Kidney (tissue), 14 donors: ENCODE results near the gene MYRIP. TPM values are rescaled to one million over a fixed set of nuclear protein-coding genes. Genes with fewer than 3 reads are reported as not detected.

ENCODE experiments used
- DNase-seq, 5 donors: peaks; one replicate each; pipeline ENCODE4 v3.0.0-alpha.2; 2013 to 2020
- FAIRE-seq: peaks from 2 replicates; lab custom pipeline; 2012; peaks lifted over from hg19 to GRCh38; lab: Jason Lieb, UNC
- H3K27ac ChIP-seq, 2 donors: one replicate each; pipeline ENCODE4 v1.7.0; 2013; ENCODE audit warnings: low read depth in 2 of 2, low read length in 2 of 2, inconsistent platforms in 1 of 2
- H3K27me3 ChIP-seq: one replicate; pipeline ENCODE4 v1.7.1; 2013; ENCODE audit warnings: low read length, inconsistent platforms; ENCODE audit not compliant: control insufficient read depth, insufficient read depth
- H3K36me3 ChIP-seq, 3 donors: one replicate each; pipeline versions ENCODE4 v1.7.0 to v1.7.1; 2013; ENCODE audit warnings: low read length in 3 of 3, control low read depth in 1 of 3, inconsistent platforms in 1 of 3; ENCODE audit not compliant: insufficient read depth in 3 of 3, control insufficient read depth in 2 of 3
- H3K4me1 ChIP-seq, 3 donors: one replicate each; pipeline versions ENCODE4 v1.7.0 to v1.7.1; 2013; ENCODE audit warnings: low read length in 3 of 3, inconsistent platforms in 1 of 3, low read depth in 1 of 3; ENCODE audit not compliant: control insufficient read depth in 2 of 3, insufficient read depth in 2 of 3
- H3K4me3 ChIP-seq, 3 donors: one replicate each; pipeline versions ENCODE4 v1.7.0 to v1.8.1; 2013; ENCODE audit warnings: low read length in 3 of 3, control low read depth in 1 of 3, inconsistent platforms in 1 of 3
- H3K9ac ChIP-seq, 3 donors: one replicate each; pipeline versions ENCODE4 v1.7.0 to v1.7.1; 2013; ENCODE audit warnings: low read length in 3 of 3, control low read depth in 1 of 3, inconsistent platforms in 1 of 3
- H3K9me3 ChIP-seq, 3 donors: one replicate each; pipeline versions ENCODE4 v1.7.0 to v1.7.1; 2013; ENCODE audit warnings: low read length in 3 of 3, control low read depth in 1 of 3, inconsistent platforms in 1 of 3; ENCODE audit not compliant: control insufficient read depth in 2 of 3, insufficient read depth in 1 of 3
- intact Hi-C: fragments of 100-400 bp; cut with DNase I; formaldehyde crosslinking; loops from one replicate; pipeline ENCODE4 v1.11.1; 2022
- polyA plus RNA-seq: library from polyadenylated mRNA; stranded (reverse); fragments of 350-450 nt; fragmentation: Illumina TruSeq; extraction: RNeasy Lipid Tissue Mini Kit (QIAGEN cat#74804); gene quantifications from one replicate; pipeline ENCODE4 v1.2.3, GENCODE V29; 2014; ENCODE audit warnings: low read depth, low replicate concordance; ENCODE audit not compliant: insufficient read depth
- total RNA-seq: library from RNA; stranded (reverse); fragmentation: NEBNext Ultra II Directional; extraction: Animal tissue kit (Norgen Biotek cat#: 25700); gene quantifications from one replicate; pipeline ENCODE4 v1.2.1, GENCODE V29; 2021
- TF ChIP-seq, protein P1 (sequence below): IDR thresholded peaks from 3 replicates; pipeline ENCODE4 v1.5.1; 2012; ENCODE audit warnings: mild to moderate bottlenecking, moderate library complexity, borderline replicate concordance; ENCODE audit not compliant: insufficient read depth; ENCODE audit errors: extremely low read depth
- donor health status: control.
- donor health status: control.
- donor health status: control.
- donor health status: control.
- donor health status: control.
- donor health status: DM: yes; HTN: yes; CAD: no.
- donor health status: Normal renal cell carcinoma (clear cell type).

MYRIP gene
- total and polyA plus RNA-seq, 2 donors from 2014 or later = 0.92 to 6.6 TPM

DNA sequence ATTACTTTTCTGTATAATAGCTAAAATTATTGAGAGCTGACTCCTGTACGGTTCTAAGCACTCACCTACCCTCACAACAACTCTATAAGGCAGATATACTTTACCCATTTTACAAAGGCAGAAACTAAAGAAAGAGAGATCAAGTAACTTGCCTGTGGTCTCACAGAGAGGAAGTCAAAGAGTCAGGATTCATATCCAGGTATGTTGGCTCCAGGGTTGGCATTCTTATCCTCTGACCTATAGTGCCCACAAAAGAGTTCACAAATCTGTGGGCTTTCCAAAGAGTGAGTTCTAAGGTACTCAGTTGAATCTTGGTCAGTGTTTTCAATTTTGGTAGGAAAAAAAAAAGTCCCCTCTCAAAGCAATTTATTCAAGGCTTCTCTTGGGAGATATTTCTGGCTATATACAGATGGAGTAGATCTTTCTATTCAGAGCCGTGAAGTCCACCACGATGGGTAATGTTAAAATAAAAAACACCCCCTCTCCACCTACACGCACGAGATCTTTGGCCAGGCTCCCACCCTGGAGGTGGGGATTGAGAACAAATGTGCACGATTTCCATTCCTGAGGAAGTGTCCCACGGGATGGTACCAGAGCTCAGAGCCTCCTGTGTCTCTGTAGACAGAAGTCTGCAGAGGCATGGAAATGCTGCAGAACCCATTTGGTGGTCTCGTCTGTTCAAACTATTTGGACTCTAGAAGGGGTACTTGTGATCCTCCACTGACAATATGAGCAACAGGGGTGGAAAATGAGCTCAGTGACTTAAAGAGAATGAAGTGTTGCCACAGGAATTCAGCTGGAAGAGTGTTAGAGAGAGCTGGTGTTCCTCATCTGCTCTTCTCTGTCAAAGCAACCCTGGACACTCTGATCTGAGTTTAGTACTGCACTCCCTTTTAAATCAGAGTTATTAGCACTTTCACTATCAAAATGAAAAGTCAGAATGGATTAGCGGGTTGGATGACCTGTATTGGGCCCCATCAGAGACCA lies 288.0 kb downstream of the MYRIP start:
- no peak overlapping the region for H3K9ac ChIP-seq
- no peak overlapping the region for H3K4me3 ChIP-seq
- H3K4me1 ChIP-seq = no peaks in the 10 kb centered on the region
- peaks cover 0 to 6% (median 0%) of the 10 kb centered on the region in 3 donors for H3K9me3 ChIP-seq
- no peaks in the 10 kb centered on the region for H3K36me3 ChIP-seq
- DNase-seq (no peak), FAIRE-seq (no peak)
- no peaks in the 10 kb centered on the region for H3K27me3 ChIP-seq
- H3K27ac ChIP-seq = no peak overlapping the region
- intact Hi-C loops = no loop called here
- TF ChIP-seq, protein P1, sequence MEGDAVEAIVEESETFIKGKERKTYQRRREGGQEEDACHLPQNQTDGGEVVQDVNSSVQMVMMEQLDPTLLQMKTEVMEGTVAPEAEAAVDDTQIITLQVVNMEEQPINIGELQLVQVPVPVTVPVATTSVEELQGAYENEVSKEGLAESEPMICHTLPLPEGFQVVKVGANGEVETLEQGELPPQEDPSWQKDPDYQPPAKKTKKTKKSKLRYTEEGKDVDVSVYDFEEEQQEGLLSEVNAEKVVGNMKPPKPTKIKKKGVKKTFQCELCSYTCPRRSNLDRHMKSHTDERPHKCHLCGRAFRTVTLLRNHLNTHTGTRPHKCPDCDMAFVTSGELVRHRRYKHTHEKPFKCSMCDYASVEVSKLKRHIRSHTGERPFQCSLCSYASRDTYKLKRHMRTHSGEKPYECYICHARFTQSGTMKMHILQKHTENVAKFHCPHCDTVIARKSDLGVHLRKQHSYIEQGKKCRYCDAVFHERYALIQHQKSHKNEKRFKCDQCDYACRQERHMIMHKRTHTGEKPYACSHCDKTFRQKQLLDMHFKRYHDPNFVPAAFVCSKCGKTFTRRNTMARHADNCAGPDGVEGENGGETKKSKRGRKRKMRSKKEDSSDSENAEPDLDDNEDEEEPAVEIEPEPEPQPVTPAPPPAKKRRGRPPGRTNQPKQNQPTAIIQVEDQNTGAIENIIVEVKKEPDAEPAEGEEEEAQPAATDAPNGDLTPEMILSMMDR = no peak

DNA sequence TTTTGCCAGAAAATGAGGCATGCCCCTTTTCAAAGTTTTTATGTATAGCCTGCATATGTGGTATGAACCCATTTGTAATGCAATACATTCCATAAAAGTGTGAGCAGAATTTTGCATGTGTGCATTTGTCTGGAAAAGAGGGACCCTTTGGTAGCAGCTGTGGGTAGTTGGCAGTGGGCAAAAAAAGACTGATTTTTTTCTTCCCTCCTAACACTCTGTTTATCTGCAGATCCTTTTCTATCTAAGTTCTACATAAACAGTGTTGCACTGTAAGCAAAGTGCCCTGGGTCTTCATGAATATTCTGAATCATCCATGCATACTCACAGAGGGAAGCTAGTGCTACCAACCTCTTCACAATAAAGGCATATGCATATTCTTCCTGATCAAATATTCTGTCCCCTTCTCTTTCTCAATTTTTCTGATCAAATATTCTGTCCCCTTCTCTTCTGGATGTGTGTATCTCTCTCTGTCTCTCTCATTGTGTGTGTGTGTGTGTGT lies 288.9 kb downstream of the MYRIP start:
- DNase-seq (no peak), FAIRE-seq (no peak)
- H3K27ac ChIP-seq = no peak overlapping the region
- no peak overlapping the region for H3K9ac ChIP-seq
- H3K4me3 ChIP-seq = no peak overlapping the region
- H3K9me3 ChIP-seq = peaks cover 0 to 6% (median 0%) of the 10 kb centered on the region in 3 donors
- TF ChIP-seq, protein P1 = no peak
- no peaks in the 10 kb centered on the region for H3K4me1 ChIP-seq
- H3K27me3 ChIP-seq = no peaks in the 10 kb centered on the region
- intact Hi-C loops = no loop called here
- H3K36me3 ChIP-seq = no peaks in the 10 kb centered on the region

DNA sequence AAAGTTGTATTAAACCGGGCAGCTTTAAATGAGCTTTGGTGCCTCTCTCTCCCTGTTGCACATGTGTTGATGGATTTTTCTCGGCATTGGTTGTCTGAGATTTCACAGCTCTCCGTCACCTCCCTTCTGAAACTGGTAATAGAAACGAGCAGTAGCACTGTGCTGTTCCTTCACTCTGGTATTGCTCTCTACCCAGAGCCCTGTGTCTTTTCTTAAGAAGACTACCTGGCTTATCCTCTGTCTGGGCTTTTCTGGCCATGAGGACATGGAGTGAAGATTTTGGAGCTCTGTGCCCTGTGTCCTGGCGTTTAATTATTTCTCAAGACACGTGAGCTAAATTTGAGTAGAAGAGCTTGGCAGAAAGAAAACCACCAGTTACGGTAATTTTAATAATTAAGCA lies 290.5 kb downstream of the MYRIP start:
- Histone ChIP-seq H3K36me3 (no peaks in the 10 kb centered on the region), H3K9ac (no peak overlapping the region), H3K4me1 (no peaks in the 10 kb centered on the region), H3K4me3 (no peak overlapping the region), H3K27me3 (no peaks in the 10 kb centered on the region), H3K27ac (no peak overlapping the region), H3K9me3 (peaks cover 0 to 6% (median 0%) of the 10 kb centered on the region in 3 donors)
- DNase-seq (no peak), FAIRE-seq (no peak)
- intact Hi-C loops = no loop called here
- TF ChIP-seq, protein P1 = no peak
